ENCODE measurements around the gene AQP5.

DNA sequence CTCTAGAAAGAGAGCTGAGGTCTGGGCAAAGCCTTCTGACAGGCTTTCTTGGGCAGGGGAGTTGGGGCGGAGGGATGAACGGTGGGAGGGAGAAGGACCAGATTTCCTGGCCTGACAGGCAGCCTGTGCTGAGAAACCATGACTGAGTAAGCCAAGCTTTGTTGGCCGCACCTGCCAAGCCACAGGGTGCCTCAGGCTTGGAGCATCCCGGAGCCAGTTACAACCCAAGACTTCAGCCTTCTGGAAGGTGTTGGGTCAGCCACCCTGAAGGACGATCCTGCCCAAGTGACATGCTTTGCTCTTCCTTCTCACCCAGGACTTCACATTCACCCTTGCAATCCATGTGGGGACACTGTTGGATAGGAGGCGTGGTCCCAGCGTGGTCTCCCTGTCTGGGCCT lies 32.1 kb upstream of the AQP5 start:
- no peak for TF ChIP-seq EZH2 (IDR thresholded peaks at IDR 0.05; ENCODE audit: low read depth)
- TF ChIP-seq, protein P1, sequence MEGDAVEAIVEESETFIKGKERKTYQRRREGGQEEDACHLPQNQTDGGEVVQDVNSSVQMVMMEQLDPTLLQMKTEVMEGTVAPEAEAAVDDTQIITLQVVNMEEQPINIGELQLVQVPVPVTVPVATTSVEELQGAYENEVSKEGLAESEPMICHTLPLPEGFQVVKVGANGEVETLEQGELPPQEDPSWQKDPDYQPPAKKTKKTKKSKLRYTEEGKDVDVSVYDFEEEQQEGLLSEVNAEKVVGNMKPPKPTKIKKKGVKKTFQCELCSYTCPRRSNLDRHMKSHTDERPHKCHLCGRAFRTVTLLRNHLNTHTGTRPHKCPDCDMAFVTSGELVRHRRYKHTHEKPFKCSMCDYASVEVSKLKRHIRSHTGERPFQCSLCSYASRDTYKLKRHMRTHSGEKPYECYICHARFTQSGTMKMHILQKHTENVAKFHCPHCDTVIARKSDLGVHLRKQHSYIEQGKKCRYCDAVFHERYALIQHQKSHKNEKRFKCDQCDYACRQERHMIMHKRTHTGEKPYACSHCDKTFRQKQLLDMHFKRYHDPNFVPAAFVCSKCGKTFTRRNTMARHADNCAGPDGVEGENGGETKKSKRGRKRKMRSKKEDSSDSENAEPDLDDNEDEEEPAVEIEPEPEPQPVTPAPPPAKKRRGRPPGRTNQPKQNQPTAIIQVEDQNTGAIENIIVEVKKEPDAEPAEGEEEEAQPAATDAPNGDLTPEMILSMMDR (conservative IDR thresholded peaks at IDR 0.05) = no peak

Data from PC-9 (cell line).